Globus pallidus (tissue), 1 donor: ENCODE measurements around the gene PFKM.
"Not testable (repeated sequence)": the region's sequence is repeated elsewhere in the genome, so short reads cannot be mapped to it uniquely, and the experiment has no call there.

Experiments used
- DNase-seq: peaks from one replicate; pipeline ENCODE4 v3.0.0-alpha.2; 2015; ENCODE audit warnings: low spot score

PFKM gene

GRCh38 chr12:48111312-48111693 lies 7.9 kb upstream of the PFKM start:
- not testable (repeated sequence) for DNase-seq

GRCh38 chr12:48115957-48116356 lies 3.2 kb upstream of the PFKM start:
- no peak for DNase-seq

- no peak for DNase-seq
Measured at GRCh38 chr12:48118284-48118871, 786 bp upstream of the PFKM start.

GRCh38 chr12:48119834-48120195 lies 651 bp downstream of the PFKM start:
- no peak for DNase-seq

- DNase-seq, result no peak
Measured at GRCh38 chr12:48121522-48121921, 2.4 kb downstream of the PFKM start.

- no peak for DNase-seq
Measured at GRCh38 chr12:48122065-48122834, 3.1 kb downstream of the PFKM start.

GRCh38 chr12:48123169-48123568 lies 4.0 kb downstream of the PFKM start:
- DNase-seq, result no peak

- DNase-seq, result not testable (repeated sequence)
Measured at GRCh38 chr12:48125542-48125941, 6.4 kb downstream of the PFKM start.

GRCh38 chr12:48125985-48126384 lies 6.8 kb downstream of the PFKM start:
- no peak for DNase-seq

- no peak for DNase-seq
Measured at GRCh38 chr12:48126953-48127630, 7.9 kb downstream of the PFKM start.

GRCh38 chr12:48128800-48129199 lies 9.6 kb downstream of the PFKM start:
- no peak for DNase-seq

- DNase-seq, result no peak
Measured at GRCh38 chr12:48129376-48129775, 10.2 kb downstream of the PFKM start.

GRCh38 chr12:48131517-48131916 lies 12.4 kb downstream of the PFKM start:
- DNase-seq, result no peak

GRCh38 chr12:48132826-48133225 lies 13.7 kb downstream of the PFKM start:
- no peak for DNase-seq

GRCh38 chr12:48135027-48135426 lies 15.9 kb downstream of the PFKM start:
- DNase-seq, result no peak

GRCh38 chr12:48142818-48143674 lies 23.9 kb downstream of the PFKM start:
- DNase-seq, result no peak

- no peak for DNase-seq
Measured at GRCh38 chr12:48143898-48144297, 24.7 kb downstream of the PFKM start.

- no peak for DNase-seq
Measured at GRCh38 chr12:48145981-48146380, 26.8 kb downstream of the PFKM start.

GRCh38 chr12:48151103-48151771 lies 32.1 kb downstream of the PFKM start:
- DNase-seq, result no peak

GRCh38 chr12:48155786-48156185 lies 36.6 kb downstream of the PFKM start:
- not testable (repeated sequence) for DNase-seq

GRCh38 chr12:48156652-48157017 lies 37.5 kb downstream of the PFKM start:
- DNase-seq, result no peak
